ENCODE data around the gene RPE65.
"Not testable (repeated sequence)": the region's sequence is repeated elsewhere in the genome, so short reads cannot be mapped to it uniquely, and the experiment has no call there.

Gene RPE65

DNA sequence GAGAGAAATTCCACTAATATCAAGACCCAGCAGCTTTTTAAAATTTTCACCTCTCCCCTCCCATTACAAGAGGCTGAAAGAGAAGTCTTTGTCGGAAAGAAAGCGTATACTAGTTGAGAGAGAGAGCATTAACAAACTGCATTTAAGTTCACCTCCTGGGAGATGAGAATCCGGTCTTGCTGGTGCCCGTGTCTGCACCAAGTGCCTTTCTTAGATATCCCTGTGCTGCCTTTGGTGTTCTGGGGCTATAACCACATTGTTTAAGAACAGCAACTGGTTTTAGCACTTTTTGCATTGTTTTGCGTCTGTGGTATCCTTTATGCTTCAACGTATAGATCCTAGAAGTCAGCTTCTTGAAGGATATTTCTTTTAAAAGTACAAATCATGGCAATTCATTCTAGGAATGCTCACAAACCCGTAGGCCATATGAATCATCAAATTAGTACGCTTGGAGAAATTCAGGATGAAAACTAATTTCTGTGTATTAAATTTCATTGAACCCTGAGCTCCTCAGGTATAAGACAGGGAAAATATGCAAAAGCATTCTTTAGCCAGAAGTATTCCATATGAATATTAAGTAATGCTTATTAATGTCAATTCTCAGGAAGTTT is 3.4 kb upstream of the RPE65 start:
- DNase-seq (ENCODE audit: low read depth in 2 of 2), result no peak

DNA sequence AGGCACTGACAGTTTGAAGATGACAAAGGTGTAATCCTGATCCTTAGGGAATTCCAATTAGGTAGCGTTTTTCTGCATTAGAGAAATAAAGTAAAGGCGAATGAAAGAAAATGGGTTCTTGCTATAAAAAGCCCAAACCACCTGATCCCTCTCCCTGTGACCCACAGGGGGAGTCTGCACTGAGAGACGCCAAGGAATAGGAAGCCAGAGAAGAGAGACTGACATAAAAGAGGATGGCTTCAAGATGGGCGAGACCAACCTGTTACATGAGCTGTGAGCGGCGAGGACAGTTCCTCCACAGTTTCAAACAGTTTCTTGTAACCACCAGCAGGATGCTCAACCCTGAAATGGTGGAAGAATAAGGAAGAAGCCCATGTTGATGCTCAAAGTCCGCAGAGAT is 1.4 kb downstream of the RPE65 start:
- no peak for DNase-seq (ENCODE audit: low read depth in 2 of 2)

DNA sequence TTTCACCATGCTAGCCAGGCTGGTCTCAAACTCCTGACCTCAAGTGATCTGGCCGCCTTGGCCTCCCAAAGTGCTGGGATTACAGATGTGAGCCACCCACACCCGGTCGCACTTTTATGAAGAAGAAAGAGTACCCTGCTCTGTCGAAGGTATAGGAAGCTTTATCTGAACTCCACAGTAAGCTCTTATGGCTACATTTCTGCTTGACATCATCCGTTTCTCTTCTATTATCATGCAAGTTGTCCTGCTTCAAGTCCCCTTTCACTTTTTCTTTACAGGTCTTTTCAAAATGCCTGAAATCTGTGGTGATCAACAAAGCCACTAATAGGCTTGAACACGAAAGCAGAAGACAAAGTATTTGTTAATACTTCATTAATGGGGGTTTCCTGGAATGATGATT is 4.0 kb downstream of the RPE65 start:
- DNase-seq (ENCODE audit: low read depth in 2 of 2), result no peak

DNA sequence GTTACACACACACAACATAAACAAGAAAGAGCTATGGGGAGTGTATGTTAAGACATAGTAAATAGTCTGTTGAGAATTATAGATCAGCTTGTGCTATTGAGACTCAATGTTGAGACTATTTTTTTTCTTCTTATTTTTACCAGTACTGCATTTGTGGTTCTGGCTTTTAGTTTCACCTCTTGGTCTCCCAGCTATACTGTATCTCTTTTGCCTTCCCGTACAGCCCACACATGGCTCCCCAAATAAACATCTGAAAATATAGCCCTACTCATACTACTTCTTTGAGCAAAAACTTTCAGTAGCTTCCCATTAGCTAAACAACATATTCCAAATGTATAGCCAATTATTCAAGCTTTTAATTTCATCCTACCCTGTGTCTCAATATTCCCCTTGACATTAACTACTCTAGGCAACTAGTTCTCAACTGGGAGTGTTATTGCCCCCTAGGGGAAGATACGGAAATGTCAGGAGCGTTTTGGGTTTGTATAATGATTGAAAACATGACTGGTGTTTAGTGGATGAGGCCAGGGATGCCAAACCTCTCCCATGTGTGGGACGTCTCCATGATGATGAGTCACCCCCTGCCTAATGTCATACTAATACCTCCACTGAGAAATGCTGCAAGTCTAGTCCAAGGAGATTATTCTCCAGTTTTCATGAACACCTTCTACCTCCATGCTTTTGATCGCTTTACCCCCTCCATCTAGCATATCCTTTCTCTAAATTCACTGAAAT is 6.8 kb downstream of the RPE65 start:
- DNase-seq (ENCODE audit: low read depth in 2 of 2), result no peak

DNA sequence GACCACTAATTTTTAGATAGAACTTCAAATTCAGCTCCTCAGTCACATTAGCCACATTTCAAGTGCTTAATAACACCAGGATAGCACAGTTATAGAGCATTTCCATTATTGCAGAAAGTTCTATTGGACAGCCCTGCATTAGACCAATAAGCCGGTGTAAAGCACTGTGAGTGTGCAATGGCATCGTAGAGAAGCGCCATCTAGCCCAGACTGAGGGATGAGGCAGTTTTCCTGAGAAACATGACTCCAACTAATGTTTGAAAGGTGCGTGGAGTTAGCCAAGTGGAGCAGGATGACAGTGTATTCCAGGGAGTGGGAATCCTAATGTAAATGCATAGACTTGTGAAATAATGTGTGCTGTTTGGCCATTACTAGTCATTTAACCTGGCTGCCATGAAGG is 7.7 kb downstream of the RPE65 start:
- no peak for DNase-seq (ENCODE audit: low read depth in 2 of 2)

DNA sequence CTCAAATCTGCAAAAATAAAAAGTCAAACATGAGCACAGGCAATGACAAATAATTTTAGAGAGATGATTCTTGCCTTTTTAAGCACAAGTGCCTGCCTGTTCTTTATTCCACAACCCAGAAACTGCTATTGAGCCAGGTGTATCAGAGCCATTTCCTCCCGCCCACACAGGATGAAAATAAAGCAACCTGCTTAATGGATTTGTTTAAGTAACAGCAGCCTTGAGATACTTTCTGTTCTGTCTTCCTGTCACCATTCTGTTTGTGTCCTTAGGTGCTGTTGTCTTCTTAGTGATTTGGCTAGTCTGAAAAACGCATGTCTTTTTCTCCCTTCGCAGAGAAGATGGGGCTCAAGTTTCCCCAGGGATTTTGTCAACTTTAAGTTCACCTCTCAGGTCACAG is 11.4 kb downstream of the RPE65 start:
- DNase-seq (ENCODE audit: low read depth in 2 of 2), result no peak

DNA sequence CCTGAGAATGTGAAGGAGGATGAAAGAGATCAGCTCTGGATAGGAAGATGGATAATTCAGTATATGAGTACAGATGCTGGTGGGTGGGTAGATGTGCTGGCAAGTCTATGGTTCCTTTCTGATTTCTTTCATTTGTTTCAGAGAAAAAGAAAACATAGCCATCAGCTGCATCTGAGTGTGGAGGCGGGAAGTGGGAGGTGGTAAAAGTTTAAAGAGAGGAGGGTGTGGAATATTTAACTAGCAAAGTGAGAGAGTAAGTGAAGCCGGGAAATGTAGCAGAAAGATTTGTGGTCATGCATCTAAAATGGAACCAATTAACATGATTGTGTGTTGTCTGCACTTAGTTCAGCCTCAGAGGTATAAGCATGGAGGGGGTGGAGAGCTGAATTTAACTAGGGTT is 16.4 kb downstream of the RPE65 start:
- no peak for DNase-seq (ENCODE audit: low read depth in 2 of 2)

DNA sequence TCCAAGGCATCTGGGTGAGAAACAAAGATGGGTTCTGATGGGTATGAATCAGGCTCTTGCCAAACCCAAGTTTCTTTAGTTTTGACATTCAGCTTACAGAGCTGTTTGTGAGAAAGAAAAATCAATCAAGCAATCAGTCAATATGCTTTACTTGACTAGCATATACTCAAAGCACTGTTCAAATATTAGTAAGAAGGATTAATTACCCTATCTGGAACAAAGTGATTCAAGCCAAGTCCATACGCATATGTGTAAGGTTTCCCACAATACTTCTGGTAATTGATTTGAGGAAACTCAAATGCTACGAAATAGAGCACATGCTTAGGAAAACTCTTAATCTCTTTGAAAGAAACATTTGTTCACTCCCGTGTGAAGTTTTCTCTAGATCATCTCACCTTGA is 18.7 kb downstream of the RPE65 start:
- no peak for DNase-seq (ENCODE audit: low read depth in 2 of 2)

DNA sequence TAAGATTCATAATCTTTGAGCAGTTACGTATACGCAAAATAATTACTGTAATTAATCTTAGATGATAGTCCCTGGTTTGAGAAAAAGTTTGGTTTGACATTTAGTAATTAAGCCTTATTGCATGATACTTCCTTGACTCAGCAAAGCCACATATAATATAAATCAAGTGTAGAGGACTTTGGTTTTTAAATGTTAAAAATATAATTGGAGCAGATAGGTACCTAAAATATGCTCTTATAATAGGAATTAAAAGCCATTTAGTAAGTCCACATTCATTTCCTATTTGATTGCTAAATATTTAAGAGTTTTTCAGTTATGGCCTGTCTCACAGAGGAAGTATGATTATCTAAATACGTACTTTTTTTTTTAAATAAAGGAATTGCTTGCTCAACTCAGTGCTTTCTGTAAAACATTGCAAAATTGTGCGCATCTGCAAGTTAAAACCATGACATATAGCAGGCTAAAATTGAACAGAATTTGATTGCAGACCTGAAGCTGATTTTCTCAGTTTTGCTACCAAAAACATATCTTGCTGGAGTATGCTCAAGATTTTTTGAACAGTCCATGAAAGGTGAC is 20.4 kb downstream of the RPE65 start:
- DNase-seq (ENCODE audit: low read depth in 2 of 2), result no peak

DNA sequence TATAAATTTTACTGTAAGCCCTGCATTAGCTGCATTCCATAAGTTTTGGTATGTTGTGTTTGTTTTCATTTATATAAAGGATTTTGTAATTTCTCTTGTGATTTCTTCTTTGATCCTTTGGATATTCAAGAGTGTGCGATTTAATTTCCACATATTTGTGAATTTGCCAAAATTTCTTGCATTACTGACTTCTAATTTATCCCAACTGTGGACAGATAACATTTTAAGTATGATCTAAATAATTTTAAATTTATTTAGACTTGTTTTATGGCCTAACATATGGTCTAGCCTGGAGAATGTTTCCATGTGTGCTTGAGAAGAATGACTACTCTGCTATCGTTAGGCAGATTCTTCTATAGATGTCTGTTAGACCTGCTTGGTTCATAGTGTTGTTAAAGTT is 23.2 kb downstream of the RPE65 start:
- DNase-seq (ENCODE audit: low read depth in 2 of 2), result no peak

DNA sequence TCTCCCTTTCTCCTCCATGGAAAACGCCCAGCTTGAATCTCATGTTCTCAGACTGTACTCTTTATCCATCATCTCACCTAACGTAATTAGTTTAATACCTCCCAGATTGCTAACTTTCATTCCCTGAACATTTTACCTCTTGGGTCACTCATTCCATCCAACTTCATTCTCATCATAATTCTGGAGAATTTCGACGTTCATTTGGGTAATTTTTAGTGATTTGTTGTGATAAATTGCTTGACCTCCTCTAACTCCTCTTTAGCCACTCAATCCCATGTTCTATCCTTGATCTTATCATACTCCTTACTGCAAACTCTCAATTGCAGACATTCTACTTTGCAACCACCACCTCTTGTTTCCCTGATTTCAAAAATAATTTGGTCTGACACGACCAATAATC is 28.4 kb downstream of the RPE65 start:
- no peak for DNase-seq (ENCODE audit: low read depth in 2 of 2)

DNA sequence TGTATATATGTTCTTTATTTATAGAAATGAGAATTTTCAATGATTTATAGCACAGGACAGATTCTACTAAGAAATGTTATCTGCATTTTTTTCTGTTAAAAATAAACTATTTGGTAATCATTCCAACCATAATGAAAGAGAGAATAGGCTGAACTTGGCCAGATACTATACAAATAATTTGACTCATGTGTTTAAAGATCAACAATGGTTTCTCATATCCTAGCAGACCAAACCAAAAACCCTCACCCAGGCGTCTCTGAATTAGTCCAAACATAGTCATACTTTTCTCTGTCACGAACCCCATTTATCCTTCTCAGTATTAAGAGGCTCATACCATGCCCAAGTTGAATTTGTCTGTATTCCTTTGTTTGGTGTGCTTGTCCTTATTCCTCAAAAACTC is 40.3 kb downstream of the RPE65 start:
- no peak for DNase-seq (ENCODE audit: low read depth in 2 of 2)

DNA sequence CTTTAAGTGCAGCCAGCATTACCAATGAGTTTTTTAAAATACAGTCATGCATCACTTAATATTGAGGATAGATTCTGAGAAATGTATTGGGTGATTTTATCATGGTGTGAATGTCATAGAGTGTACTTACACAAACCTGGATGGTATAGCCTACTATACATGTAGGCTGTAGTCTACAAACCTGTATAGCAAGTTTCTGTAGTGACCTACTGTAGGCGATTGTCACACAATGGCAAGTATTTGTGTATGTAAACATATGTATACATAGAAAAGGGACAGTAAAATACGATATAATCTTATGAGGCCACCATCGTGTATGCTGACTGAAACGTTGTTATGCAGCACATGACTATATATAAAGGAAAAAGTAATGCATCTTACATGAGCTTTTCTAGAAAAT is 48.2 kb downstream of the RPE65 start:
- DNase-seq (ENCODE audit: low read depth in 2 of 2), result no peak

DNA sequence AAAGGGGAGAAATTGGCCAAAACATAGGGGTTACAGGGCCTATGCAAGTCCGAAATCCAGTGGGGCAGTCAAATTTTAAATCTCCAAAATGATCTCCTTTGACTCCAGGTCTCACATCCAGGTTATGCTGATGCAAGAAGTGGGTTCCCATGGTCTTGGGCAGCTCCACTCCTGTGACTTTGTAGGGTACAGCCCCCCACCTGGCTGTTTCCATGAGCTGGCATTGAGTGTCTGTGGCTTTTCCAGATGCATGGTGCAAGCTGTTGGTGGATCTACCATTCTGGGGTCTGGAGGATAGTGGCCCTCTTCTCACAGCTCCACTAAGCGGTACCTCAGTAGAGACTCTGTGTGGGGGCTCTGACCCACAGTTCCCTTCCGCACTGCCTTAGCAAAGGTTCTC is 54.2 kb downstream of the RPE65 start:
- DNase-seq (ENCODE audit: low read depth in 2 of 2), result not testable (repeated sequence)

DNA sequence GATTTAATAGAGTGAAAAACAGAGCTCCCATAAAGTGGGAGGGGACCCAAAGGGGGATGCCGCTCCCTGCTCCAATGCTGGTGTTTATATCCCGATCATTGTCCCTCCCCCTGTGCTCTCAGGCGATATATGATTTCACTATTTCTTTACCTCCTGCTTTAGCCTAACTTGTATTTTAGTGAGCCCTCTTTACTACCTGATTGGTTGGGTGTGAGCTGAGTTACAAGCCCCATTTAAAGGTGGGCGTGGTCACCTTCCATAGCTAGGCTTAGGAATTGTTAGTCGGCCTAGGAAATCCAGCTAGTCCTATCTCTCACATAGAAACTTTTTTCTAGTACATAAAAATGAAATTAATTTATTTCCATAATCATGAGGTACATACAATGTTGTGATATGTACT is 57.3 kb downstream of the RPE65 start:
- not testable (repeated sequence) for DNase-seq (ENCODE audit: low read depth in 2 of 2)

DNA sequence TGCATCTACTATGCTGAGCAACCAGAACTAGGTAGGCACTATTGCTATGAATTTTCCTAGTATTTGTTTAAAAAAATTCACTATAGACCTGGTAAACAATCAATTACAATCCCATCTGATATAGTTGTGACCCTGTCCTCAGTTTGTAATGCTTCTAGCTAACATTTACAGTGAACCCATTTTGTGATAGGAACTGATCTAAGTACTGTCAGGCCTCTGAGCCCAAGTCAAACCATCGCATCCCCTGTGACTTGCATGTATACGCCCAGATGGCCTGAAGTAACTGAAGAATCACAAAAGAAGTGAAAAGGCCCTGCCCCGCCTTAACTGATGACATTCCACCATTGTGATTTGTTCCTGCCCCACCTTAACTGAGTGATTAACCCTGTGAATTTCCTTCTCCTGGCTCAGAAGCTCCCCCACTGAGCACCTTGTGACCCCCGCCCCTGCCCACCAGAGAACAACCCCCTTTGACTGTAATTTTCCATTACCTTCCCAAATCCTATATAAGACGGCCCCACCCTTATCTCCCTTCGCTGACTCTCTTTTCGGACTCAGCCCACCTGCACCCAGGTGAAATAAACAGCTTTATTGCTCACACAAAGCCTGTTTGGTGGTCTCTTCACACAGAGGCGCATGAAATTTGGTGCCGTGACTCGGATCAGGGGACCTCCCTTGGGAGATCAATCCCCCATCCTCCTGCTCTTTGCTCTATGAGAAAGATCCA is 63.8 kb downstream of the RPE65 start:
- not testable (repeated sequence) for DNase-seq (ENCODE audit: low read depth in 2 of 2)

DNA sequence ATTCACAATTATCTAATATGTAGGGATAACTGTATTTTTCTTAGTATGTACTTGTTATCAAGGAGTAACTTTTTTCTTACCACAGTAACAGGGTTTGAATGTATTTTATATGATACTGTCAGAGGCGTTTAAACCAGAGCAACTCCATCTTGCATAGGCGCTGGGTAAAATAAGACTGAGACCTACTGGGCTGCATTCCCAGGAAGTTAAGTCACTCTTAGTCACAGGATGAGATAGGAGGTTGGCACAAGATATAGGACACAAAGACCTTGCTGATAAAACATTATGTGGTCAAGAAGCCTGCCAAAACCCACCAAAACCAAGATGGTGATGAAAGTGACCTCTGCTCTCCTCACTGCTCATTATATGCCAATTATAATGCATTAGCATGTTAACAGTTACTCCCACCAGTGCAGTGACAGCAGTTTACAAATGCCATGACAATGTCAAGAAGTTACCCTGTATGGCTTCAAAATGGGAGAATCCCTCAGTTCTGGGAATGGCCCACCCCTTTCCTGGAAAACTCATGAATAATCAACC is 64.8 kb downstream of the RPE65 start:
- DNase-seq (ENCODE audit: low read depth in 2 of 2), result no peak

DNA sequence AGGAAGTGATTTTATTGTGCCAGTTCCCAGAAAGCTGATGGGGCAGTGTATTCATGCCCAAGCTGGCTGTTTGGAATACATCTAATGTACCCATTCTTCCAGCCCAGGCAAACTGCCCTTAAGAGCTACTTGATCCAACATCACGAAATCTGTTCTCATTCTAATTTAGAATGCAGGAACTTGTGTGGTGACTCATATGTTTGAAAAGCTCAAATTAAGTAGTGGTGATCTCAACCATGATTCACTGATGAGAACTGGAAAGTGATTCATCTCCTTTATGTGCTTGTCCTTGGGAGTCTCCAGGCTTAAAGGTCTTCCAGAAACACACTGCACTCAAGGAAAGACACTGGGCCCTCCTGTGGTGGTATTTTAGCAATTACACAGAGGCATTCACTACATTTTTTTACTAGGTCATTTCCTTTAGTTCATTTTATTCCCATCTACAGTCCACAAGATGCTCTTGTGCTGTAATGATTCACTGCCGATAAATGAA is 65.4 kb downstream of the RPE65 start:
- DNase-seq (ENCODE audit: low read depth in 2 of 2), result no peak

DNA sequence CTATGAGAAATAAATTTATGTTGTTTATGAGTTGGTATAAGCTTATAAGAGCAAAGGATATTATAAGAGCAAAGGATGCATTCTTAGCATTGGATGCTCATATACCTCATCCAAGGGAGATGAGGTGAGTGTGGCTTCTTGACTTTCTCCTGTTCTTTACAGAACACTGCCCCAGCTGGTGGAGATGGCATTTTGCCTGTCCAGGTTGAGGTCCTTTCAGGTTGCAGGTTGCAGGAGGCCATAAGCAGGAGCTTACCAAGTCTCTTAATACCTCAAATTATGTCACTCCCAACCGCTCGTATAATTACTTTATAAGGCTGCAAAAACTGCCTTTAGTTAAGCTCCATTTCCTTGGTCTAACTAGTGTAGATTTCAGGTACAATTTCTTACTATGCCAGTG is 66.7 kb downstream of the RPE65 start:
- no peak for DNase-seq (ENCODE audit: low read depth in 2 of 2)

DNA sequence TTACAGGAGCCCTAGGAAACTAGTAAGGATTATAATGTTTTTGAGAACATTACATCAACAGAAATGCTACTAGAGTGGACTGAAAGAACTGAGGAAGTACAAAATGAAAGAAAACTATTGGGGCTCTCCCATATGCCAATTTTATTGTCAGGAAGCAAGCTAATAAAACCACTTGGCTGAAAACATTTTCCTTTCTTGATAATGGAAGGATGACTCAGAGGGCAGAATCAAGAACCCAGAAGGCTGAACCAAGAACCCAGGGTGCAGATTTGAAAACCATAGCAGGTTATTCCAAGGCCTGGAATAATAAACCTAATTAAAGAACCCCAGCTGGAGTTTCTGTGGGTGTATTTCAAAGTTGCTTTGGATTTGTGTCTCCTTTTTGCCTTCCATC is 70.7 kb downstream of the RPE65 start:
- no peak for DNase-seq (ENCODE audit: low read depth in 2 of 2)
